ENCODE data around the gene ARID4A. TPM values are rescaled to one million over a fixed set of nuclear protein-coding genes. Genes with fewer than 3 reads are reported as not detected.

ARID4A gene
- total and polyA plus RNA-seq, 2 of the 13 experiments (the other 11 are each of a cell fraction or from before 2014, with no cell fraction given) = 7.2 to 9.7 TPM

DNA sequence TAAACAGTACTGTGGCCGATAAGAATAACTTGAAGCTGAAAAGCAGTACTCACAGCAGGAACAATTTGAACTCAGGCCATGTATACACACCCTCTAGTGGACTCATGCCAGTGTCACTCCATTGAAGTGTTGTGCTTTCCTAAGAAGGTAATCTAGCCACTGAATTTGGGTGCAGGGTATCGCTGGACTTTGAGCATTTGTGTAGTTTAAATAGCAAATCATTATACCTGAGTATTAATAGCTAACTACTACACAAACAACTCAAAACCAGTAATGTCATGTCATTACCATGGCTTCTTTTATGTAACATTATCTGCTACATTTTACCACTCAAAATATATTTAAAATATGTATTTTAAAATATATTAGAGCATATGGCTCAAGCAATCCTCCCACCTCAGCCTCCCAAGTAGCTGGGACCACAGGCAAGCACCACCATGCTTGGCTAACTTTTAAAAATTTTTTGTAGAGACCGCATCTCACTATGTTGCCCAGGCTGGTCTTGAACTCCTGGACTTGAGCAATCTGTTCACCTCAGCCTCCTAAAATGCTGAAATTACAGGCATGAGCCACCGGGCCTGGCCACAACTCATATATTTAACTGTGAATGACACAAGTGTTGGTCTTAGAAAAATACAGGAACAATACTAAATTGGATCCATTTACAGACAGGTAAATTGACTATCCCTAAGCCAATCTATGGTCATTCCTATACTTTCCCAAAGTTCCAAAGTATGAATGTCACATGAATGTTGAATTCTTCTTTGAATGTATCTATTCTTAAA lies 25.6 kb upstream of the ARID4A start (continued):
- peak in 1 of 2 experiments; percentile 59; a peak in 2 of 4 replicates for TF ChIP-seq HMGXB4 (CRISPR knock-in tag; IDR thresholded peaks at IDR 0.05; ENCODE audit: borderline replicate concordance in 1 of 2, low read depth in 1 of 2)
- TF ChIP-seq ZNF160 (CRISPR knock-in tag; IDR thresholded peaks at IDR 0.05) = no peak
- 0 out of 2 replicates have a peak, but pooled peaks have one; percentile 24 for TF ChIP-seq SPEN (CRISPR knock-in tag; IDR thresholded peaks at IDR 0.05; ENCODE audit: low read depth)
- TF ChIP-seq GFI1 (CRISPR knock-in tag; IDR thresholded peaks at IDR 0.05; ENCODE audit: borderline replicate concordance) = peak; percentile 59; the same call in 1 of the 2 replicates
- TF ChIP-seq ZNF850 (CRISPR knock-in tag; conservative IDR thresholded peaks at IDR 0.05) = no peak
- no peak for TF ChIP-seq ARHGAP35 (CRISPR knock-in tag; IDR thresholded peaks at IDR 0.05; ENCODE audit: borderline replicate concordance)
- TF ChIP-seq KDM6A (CRISPR knock-in tag; IDR thresholded peaks at IDR 0.05; ENCODE audit: low read depth) = peak; percentile 91
- no peak for TF ChIP-seq MEIS2 (CRISPR knock-in tag; IDR thresholded peaks at IDR 0.05)
- TF ChIP-seq FOXK1 (CRISPR knock-in tag; IDR thresholded peaks at IDR 0.05; ENCODE audit: borderline replicate concordance, low read depth) = peak; percentile 78; the same call in 1 of the 2 replicates
- TF ChIP-seq, protein P1, sequence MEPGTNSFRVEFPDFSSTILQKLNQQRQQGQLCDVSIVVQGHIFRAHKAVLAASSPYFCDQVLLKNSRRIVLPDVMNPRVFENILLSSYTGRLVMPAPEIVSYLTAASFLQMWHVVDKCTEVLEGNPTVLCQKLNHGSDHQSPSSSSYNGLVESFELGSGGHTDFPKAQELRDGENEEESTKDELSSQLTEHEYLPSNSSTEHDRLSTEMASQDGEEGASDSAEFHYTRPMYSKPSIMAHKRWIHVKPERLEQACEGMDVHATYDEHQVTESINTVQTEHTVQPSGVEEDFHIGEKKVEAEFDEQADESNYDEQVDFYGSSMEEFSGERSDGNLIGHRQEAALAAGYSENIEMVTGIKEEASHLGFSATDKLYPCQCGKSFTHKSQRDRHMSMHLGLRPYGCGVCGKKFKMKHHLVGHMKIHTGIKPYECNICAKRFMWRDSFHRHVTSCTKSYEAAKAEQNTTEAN (CRISPR knock-in tag; conservative IDR thresholded peaks at IDR 0.05) = 0 out of 2 replicates have a peak, but pooled peaks have one; percentile 71
- peak; percentile 51; the same call in 1 of the 2 replicates for TF ChIP-seq ZNF652 (CRISPR knock-in tag; IDR thresholded peaks at IDR 0.05; ENCODE audit: borderline replicate concordance, low read depth)
- peak; percentile 55 for TF ChIP-seq HDAC2 (CRISPR knock-in tag; IDR thresholded peaks at IDR 0.05)
- TF ChIP-seq ZNF335 (CRISPR knock-in tag; IDR thresholded peaks at IDR 0.05) = peak; percentile 92
- peak; percentile 87 for TF ChIP-seq FOXA3 (CRISPR knock-in tag; IDR thresholded peaks at IDR 0.05)
- no peak for TF ChIP-seq ZNF589 (CRISPR knock-in tag; conservative IDR thresholded peaks at IDR 0.05)
- no peak for TF ChIP-seq ZNF543 (CRISPR knock-in tag; IDR thresholded peaks at IDR 0.05)
- no peak for TF ChIP-seq CAMTA2 (CRISPR knock-in tag; IDR thresholded peaks at IDR 0.05; ENCODE audit: borderline replicate concordance)
- no peak for TF ChIP-seq MNT (IDR thresholded peaks at IDR 0.05)
- peak; percentile 94 for TF ChIP-seq HOMEZ (CRISPR knock-in tag; IDR thresholded peaks at IDR 0.05; ENCODE audit: low read depth)
- TF ChIP-seq JUND (CRISPR knock-in tag; IDR thresholded peaks at IDR 0.05) = no peak
- no peak for TF ChIP-seq MXD1 (CRISPR knock-in tag; IDR thresholded peaks at IDR 0.05)
- peak; percentile 56 for TF ChIP-seq STAG1 (CRISPR knock-in tag; IDR thresholded peaks at IDR 0.05)
- 0 out of 2 replicates have a peak, but pooled peaks have one; percentile 19 for TF ChIP-seq GABPB1 (CRISPR knock-in tag; IDR thresholded peaks at IDR 0.05)

All from HepG2 (cell line).